Stomach (tissue), 19 donors: ENCODE measurements around the gene GIMAP2. TPM values are rescaled to one million over a fixed set of nuclear protein-coding genes. Genes with fewer than 3 reads are reported as not detected.

Experiments
- DNase-seq, 2 donors: peaks; one replicate each; pipeline versions ENCODE4 v3.0.0 to v3.0.0-alpha.2; 2013 to 2019
- H3K27ac ChIP-seq, 5 donors: fragments of 200-600 bp in 4 of 5; sonication (generic) in 4 of 5; one replicate each; pipeline ENCODE4 v1.5.1; 2013 to 2019; ENCODE audit warnings: mild to moderate bottlenecking in 1 of 5, moderate library complexity in 1 of 5
- H3K27me3 ChIP-seq, 3 donors: fragments of 200-600 bp; sonication (generic); one replicate each; pipeline ENCODE4 v1.5.1; 2017 to 2019; ENCODE audit warnings: mixed run types in 1 of 3
- H3K36me3 ChIP-seq, 4 donors: fragments of 200-600 bp; sonication (generic); 1 replicate in 3 of 4; 2 replicates in 1 of 4; pipeline ENCODE4 v1.5.1; 2016 to 2019
- H3K4me1 ChIP-seq, 4 donors: fragments of 200-600 bp; sonication (generic); one replicate each; pipeline ENCODE4 v1.5.1; 2016 to 2019
- H3K4me3 ChIP-seq, 4 donors: fragments of 200-600 bp; sonication (generic) in 3 of 4; one replicate each; pipeline ENCODE4 v1.5.1; 2016 to 2019; ENCODE audit warnings: mild to moderate bottlenecking in 1 of 4
- H3K9me3 ChIP-seq, 4 donors: fragments of 200-600 bp; sonication (generic); one replicate each; pipeline ENCODE4 v1.5.1; 2016 to 2019
- CTCF ChIP-seq, 7 experiments: fragments of 450-650 bp in 4 of 7; fragments of 200-600 bp in 3 of 7; sonication (generic) in 3 of 7; IDR thresholded peaks; one replicate each; pipeline ENCODE4 v1.5.1; 2016 to 2019; ENCODE audit warnings: antibody characterized with exemption in 7 of 7, control low read depth in 2 of 7, mild to moderate bottlenecking in 1 of 7
- EP300 ChIP-seq: sonication (generic); formaldehyde crosslinking; IDR thresholded peaks from one replicate; pipeline ENCODE4 v1.6.1; 2017; ENCODE audit warnings: antibody characterized with exemption
- POLR2A ChIP-seq, 4 donors: fragments of 450-650 bp; IDR thresholded peaks; one replicate each; pipeline ENCODE4 v1.6.1; 2016; ENCODE audit warnings: antibody characterized with exemption in 4 of 4, control low read depth in 2 of 4, mild to moderate bottlenecking in 1 of 4, moderate library complexity in 1 of 4
- POLR2AphosphoS5 ChIP-seq, 3 donors: sonication (generic); formaldehyde crosslinking; IDR thresholded peaks; one replicate each; pipeline ENCODE4 v1.6.1; 2016; ENCODE audit warnings: antibody characterized with exemption in 3 of 3
- WGBS, 5 donors: extraction: QIAGEN DNeasy Blood & Tissue Kit in 3 of 5; methylation state at CpG; one replicate each; pipeline versions ENCODE4 v1.1.5 to v1.1.7; 2013 to 2018; 5-methylcytosine and 5-hydroxymethylcytosine counted together
- intact Hi-C: fragments of 100-400 bp; cut with DNase I; formaldehyde crosslinking; loops from one replicate; pipeline ENCODE4 v1.15.1; 2023; ENCODE audit warnings: low total_unique reads
- long read RNA-seq, 10 donors: transcript quantifications; one replicate each; lab custom pipeline, GENCODE V29; 2026
- polyA plus RNA-seq, 3 donors: library from polyadenylated mRNA; stranded (reverse); fragments of 200-250 nt; gene quantifications; one replicate each; pipeline ENCODE4 v1.2.3, GENCODE V29; 2013
- total RNA-seq, 5 donors: library from RNA; depleted of rRNA; stranded (reverse); fragments of >200 nt; gene quantifications; one replicate each; pipeline versions ENCODE4 v1.1.0 to v1.2.3, GENCODE V29; 2014 to 2016
- donor health status: healthy with polysubstance abuse.
- donor health status: Bipolar disorder and iron deficiency.
- donor health status: healthy.

Gene GIMAP2
- total RNA-seq (1 to 10 TPM in 3 of 5 donors, under 1 TPM in 1, not detected in 1; 0.58 to 8.3 (median 3.6) TPM), polyA plus RNA-seq (1 to 10 TPM; 2.6 to 5.3 (median 4.4) TPM)
- long read RNA-seq, donor 1, partial matches to known transcripts, result 0 of 1 reads
- long read RNA-seq, donor 1, other reads (novel, unspliced or antisense), result 0 of 1 reads
- long read RNA-seq, donor 2, partial matches to known transcripts, result 0 of 1 reads
- long read RNA-seq, donor 2, other reads (novel, unspliced or antisense), result 0 of 1 reads
- long read RNA-seq, donor 3, partial matches to known transcripts, result 0 of 2 reads
- long read RNA-seq, donor 3, other reads (novel, unspliced or antisense), result 0 of 2 reads
- long read RNA-seq, donor 4, result 0 reads
- long read RNA-seq, donor 5, partial matches to known transcripts, result 0 of 1 reads
- long read RNA-seq, donor 5, other reads (novel, unspliced or antisense), result 0 of 1 reads
- long read RNA-seq, donor 6, transcript GIMAP2-201 (3 exons, 1,449 nt), result major isoform, 8 of 21 reads
- long read RNA-seq, donor 6, partial matches to known transcripts, result 13 of 21 reads
- long read RNA-seq, donor 6, other reads (novel, unspliced or antisense), result 0 of 21 reads
- long read RNA-seq, donor 7, partial matches to known transcripts, result 0 of 1 reads
- long read RNA-seq, donor 7, other reads (novel, unspliced or antisense), result 0 of 1 reads
- long read RNA-seq, donor 8, partial matches to known transcripts, result 7 of 10 reads
- long read RNA-seq, donor 8, other reads (novel, unspliced or antisense), result 0 of 10 reads
- long read RNA-seq, donor 9, partial matches to known transcripts, result 0 of 2 reads
- long read RNA-seq, donor 9, other reads (novel, unspliced or antisense), result 0 of 2 reads
- long read RNA-seq, donor 10, result 0 reads

- Histone ChIP-seq H3K27me3 (no peaks in the 10 kb centered on the region), H3K4me3 (peak within 1 kb of the TSS; percentile 46 to 53 (median 47)), H3K27ac (peak within 1 kb of the TSS; percentile 64 to 86 (median 79)), H3K36me3 (peaks cover 0 to 20% (median 15%) of the 10 kb centered on the region in 4 donors), H3K4me1 (peaks cover 0 to 9% (median 8%) of the 10 kb centered on the region in 4 donors), H3K9me3 (no peaks in the 10 kb centered on the region)
- TF ChIP-seq POLR2A (IDR thresholded peaks at IDR 0.05) (no peak), POLR2AphosphoS5 (IDR thresholded peaks at IDR 0.05) (peak in 1 of 3 donors; percentile 13)
- WGBS, 5 donors, result 11 to 20% (median 18%) methylated on average over 6 of the region's 6 CpGs
- peak in 1 of 2 donors; percentile 58 for DNase-seq
- intact Hi-C loops, result no loop called here
Measured at GRCh38 chr7:150685219-150686029, at the start of gene GIMAP2. Gene GIMAP2 (plus strand): TSS chr7:150685706. CDS start chr7:150687060, 1,354 bp downstream.

- Histone ChIP-seq H3K4me3 (no peak overlapping the region), H3K27ac (no peak overlapping the region), H3K27me3 (no peaks in the 10 kb centered on the region), H3K9me3 (peaks cover 0 to 20% (median 17%) of the 10 kb centered on the region in 4 donors), H3K36me3 (no peaks in the 10 kb centered on the region), H3K4me1 (no peaks in the 10 kb centered on the region)
- intact Hi-C loops, result no loop called here
- TF ChIP-seq POLR2A (IDR thresholded peaks at IDR 0.05) (no peak), CTCF (IDR thresholded peaks at IDR 0.05) (no peak), EP300 (no peak), POLR2AphosphoS5 (IDR thresholded peaks at IDR 0.05) (no peak)
- no peak for DNase-seq
Measured at GRCh38 chr7:150641854-150642253, 43.7 kb upstream of the GIMAP2 start.

GRCh38 chr7:150642926-150643325, 42.6 kb upstream of the GIMAP2 start:
- Histone ChIP-seq H3K4me3 (no peak overlapping the region), H3K27ac (no peak overlapping the region), H3K36me3 (no peaks in the 10 kb centered on the region), H3K9me3 (peaks cover 0 to 16% (median 12%) of the 10 kb centered on the region in 4 donors), H3K27me3 (no peaks in the 10 kb centered on the region), H3K4me1 (no peaks in the 10 kb centered on the region)
- WGBS, 5 donors, result 65 to 93% (median 79%) methylated on average over 5 of the region's 5 CpGs
- intact Hi-C loops, result no loop called here
- no peak for TF ChIP-seq POLR2AphosphoS5 (IDR thresholded peaks at IDR 0.05)
- no peak for TF ChIP-seq EP300
- TF ChIP-seq CTCF (IDR thresholded peaks at IDR 0.05), result no peak
- TF ChIP-seq POLR2A (IDR thresholded peaks at IDR 0.05), result no peak
- no peak for DNase-seq

GRCh38 chr7:150645259-150646020, 40.1 kb upstream of the GIMAP2 start:
- no peak for DNase-seq
- no peaks in the 10 kb centered on the region for H3K27me3 ChIP-seq
- intact Hi-C loops, result no loop called here
- no peak overlapping the region for H3K4me3 ChIP-seq
- 73 to 90% (median 76%) methylated on average over 5 to 6 of the region's 6 CpGs for WGBS, 5 donors
- H3K4me1 ChIP-seq, result no peaks in the 10 kb centered on the region
- TF ChIP-seq CTCF (IDR thresholded peaks at IDR 0.05), result no peak
- no peak overlapping the region for H3K27ac ChIP-seq
- no peaks in the 10 kb centered on the region for H3K9me3 ChIP-seq
- H3K36me3 ChIP-seq, result no peaks in the 10 kb centered on the region
